ENCODE data around the gene ZNF652.

DNA sequence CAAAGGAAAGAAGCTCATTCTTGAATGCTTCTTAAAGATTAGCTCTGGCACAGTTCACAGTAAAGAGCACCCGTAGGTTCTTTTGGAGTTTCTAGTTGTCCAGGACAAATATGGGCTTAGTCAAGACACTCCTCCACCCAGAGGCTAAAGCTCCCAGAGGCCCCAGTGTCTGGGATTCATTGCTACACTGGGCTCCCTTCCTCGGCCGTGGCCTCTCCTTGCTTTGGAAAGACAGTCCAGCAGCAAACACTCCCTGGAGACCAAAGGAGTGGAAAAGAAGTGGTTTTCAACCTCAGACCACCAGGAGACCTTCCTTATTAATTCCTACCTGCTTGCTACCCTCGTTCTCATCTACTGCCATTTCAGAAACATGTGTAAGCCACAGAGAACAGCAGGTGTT, 35.5 kb upstream of the ZNF652 start:
- TF ChIP-seq, protein P1, sequence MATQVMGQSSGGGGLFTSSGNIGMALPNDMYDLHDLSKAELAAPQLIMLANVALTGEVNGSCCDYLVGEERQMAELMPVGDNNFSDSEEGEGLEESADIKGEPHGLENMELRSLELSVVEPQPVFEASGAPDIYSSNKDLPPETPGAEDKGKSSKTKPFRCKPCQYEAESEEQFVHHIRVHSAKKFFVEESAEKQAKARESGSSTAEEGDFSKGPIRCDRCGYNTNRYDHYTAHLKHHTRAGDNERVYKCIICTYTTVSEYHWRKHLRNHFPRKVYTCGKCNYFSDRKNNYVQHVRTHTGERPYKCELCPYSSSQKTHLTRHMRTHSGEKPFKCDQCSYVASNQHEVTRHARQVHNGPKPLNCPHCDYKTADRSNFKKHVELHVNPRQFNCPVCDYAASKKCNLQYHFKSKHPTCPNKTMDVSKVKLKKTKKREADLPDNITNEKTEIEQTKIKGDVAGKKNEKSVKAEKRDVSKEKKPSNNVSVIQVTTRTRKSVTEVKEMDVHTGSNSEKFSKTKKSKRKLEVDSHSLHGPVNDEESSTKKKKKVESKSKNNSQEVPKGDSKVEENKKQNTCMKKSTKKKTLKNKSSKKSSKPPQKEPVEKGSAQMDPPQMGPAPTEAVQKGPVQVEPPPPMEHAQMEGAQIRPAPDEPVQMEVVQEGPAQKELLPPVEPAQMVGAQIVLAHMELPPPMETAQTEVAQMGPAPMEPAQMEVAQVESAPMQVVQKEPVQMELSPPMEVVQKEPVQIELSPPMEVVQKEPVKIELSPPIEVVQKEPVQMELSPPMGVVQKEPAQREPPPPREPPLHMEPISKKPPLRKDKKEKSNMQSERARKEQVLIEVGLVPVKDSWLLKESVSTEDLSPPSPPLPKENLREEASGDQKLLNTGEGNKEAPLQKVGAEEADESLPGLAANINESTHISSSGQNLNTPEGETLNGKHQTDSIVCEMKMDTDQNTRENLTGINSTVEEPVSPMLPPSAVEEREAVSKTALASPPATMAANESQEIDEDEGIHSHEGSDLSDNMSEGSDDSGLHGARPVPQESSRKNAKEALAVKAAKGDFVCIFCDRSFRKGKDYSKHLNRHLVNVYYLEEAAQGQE (IDR thresholded peaks at IDR 0.05; ENCODE audit: low read depth) = no peak
- TF ChIP-seq CEBPB (IDR thresholded peaks at IDR 0.05) = no peak
- TF ChIP-seq, protein P2, sequence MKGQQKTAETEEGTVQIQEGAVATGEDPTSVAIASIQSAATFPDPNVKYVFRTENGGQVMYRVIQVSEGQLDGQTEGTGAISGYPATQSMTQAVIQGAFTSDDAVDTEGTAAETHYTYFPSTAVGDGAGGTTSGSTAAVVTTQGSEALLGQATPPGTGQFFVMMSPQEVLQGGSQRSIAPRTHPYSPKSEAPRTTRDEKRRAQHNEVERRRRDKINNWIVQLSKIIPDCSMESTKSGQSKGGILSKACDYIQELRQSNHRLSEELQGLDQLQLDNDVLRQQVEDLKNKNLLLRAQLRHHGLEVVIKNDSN (IDR thresholded peaks at IDR 0.05) = no peak
